KMS-11 (cell line): ENCODE measurements around the gene UMODL1.

ENCODE experiments used
- H2AFZ ChIP-seq: fragments of 200-600 bp; sonication (generic); 2 replicates; pipeline ENCODE4 v1.6.1; 2016; ENCODE audit warnings: antibody characterized with exemption, mixed run types, low read depth
- H3K27ac ChIP-seq: fragments of 200-600 bp; sonication (generic); 2 replicates; pipeline ENCODE4 v1.6.1; 2016; ENCODE audit warnings: mild to moderate bottlenecking, mixed run types
- H3K27me3 ChIP-seq: fragments of 200-600 bp; sonication (generic); 2 replicates; pipeline ENCODE4 v1.6.1; 2017; ENCODE audit warnings: mild to moderate bottlenecking, low read depth, mixed run types, moderate library complexity; ENCODE audit not compliant: insufficient read depth
- H3K36me3 ChIP-seq: fragments of 200-600 bp; sonication (generic); 2 replicates; pipeline ENCODE4 v1.6.1; 2017; ENCODE audit warnings: mild to moderate bottlenecking, mixed run types; ENCODE audit not compliant: insufficient read depth
- H3K4me1 ChIP-seq: fragments of 200-600 bp; sonication (generic); 2 replicates; pipeline ENCODE4 v1.6.1; 2016; ENCODE audit warnings: mild to moderate bottlenecking, low read depth, mixed run types; ENCODE audit not compliant: poor library complexity, severe bottlenecking
- H3K4me2 ChIP-seq: fragments of 200-600 bp; sonication (generic); 2 replicates; pipeline ENCODE4 v1.7.0; 2016; ENCODE audit warnings: mild to moderate bottlenecking, mixed run types
- H3K4me3 ChIP-seq: fragments of 200-600 bp; sonication (generic); IDR thresholded peaks from 2 replicates; pipeline ENCODE4 v1.6.1; 2017; ENCODE audit warnings: low read depth, low read length, mixed read lengths; ENCODE audit not compliant: insufficient read depth
- H3K79me2 ChIP-seq: fragments of 200-600 bp; sonication (generic); 2 replicates; pipeline ENCODE4 v1.6.1; 2016; ENCODE audit warnings: low read depth, mixed run types; ENCODE audit not compliant: insufficient read depth
- H3K9ac ChIP-seq: fragments of 200-600 bp; sonication (generic); 2 replicates; pipeline ENCODE4 v1.6.1; 2016; ENCODE audit warnings: mild to moderate bottlenecking, mixed run types
- H4K20me1 ChIP-seq: fragments of 200-600 bp; sonication (generic); 2 replicates; pipeline ENCODE4 v1.6.1; 2016; ENCODE audit warnings: mild to moderate bottlenecking, mixed run types; ENCODE audit not compliant: insufficient read depth
- CTCF ChIP-seq: fragments of 200-600 bp; sonication (generic); conservative IDR thresholded peaks from 2 replicates; pipeline ENCODE4 v1.6.1; 2017; ENCODE audit warnings: low read depth, mild to moderate bottlenecking, antibody characterized with exemption, low read length, moderate library complexity, mixed read lengths

Gene UMODL1

GRCh38 chr21:42121794-42122193 lies 50.7 kb downstream of the UMODL1 start:
- Histone ChIP-seq H3K4me1 (peaks cover 52% of the 10 kb centered on the region), H3K4me3 (no peak overlapping the region), H3K4me2 (no peak overlapping the region)

GRCh38 chr21:42122398-42122797 lies 51.3 kb downstream of the UMODL1 start:
- no peaks in the 10 kb centered on the region for H4K20me1 ChIP-seq
- no peak overlapping the region for H3K4me2 ChIP-seq
- H3K27ac ChIP-seq = no peak overlapping the region
- H3K4me3 ChIP-seq = no peak overlapping the region
- H2AFZ ChIP-seq = no peak overlapping the region
- no peak for TF ChIP-seq CTCF
- H3K27me3 ChIP-seq = no peaks in the 10 kb centered on the region; the same call in 1 of the 2 replicates
- no peaks in the 10 kb centered on the region for H3K36me3 ChIP-seq
- H3K79me2 ChIP-seq = no peaks in the 10 kb centered on the region
- no peak overlapping the region for H3K9ac ChIP-seq
- peaks cover 45% of the 10 kb centered on the region for H3K4me1 ChIP-seq

More at GRCh38 chr21:42121794-42122193, 50.7 kb downstream of the UMODL1 start:
- TF ChIP-seq CTCF = no peak
- Histone ChIP-seq H3K27ac (no peak overlapping the region), H3K79me2 (no peaks in the 10 kb centered on the region), H3K36me3 (no peaks in the 10 kb centered on the region), H4K20me1 (no peaks in the 10 kb centered on the region), H2AFZ (no peak overlapping the region), H3K27me3 (no peaks in the 10 kb centered on the region; the same call in 1 of the 2 replicates), H3K9ac (no peak overlapping the region)

- no peak overlapping the region for H2AFZ ChIP-seq
- H3K36me3 ChIP-seq = no peaks in the 10 kb centered on the region
- TF ChIP-seq CTCF = no peak
- no peaks in the 10 kb centered on the region for H4K20me1 ChIP-seq
- no peaks in the 10 kb centered on the region for H3K79me2 ChIP-seq
- peaks cover 41% of the 10 kb centered on the region for H3K4me1 ChIP-seq
- H3K9ac ChIP-seq = no peak overlapping the region
- no peak overlapping the region for H3K27ac ChIP-seq
- no peak overlapping the region for H3K4me2 ChIP-seq
- peaks cover under 1% of the 10 kb centered on the region; the same call in 1 of the 2 replicates for H3K27me3 ChIP-seq
- no peak overlapping the region for H3K4me3 ChIP-seq
Observed at GRCh38 chr21:42122808-42123207, 51.7 kb downstream of the UMODL1 start.

- Histone ChIP-seq H3K79me2 (no peaks in the 10 kb centered on the region), H3K4me2 (no peak overlapping the region), H3K4me1 (peaks cover 36% of the 10 kb centered on the region), H3K27me3 (peaks cover 6% of the 10 kb centered on the region; the same call in 1 of the 2 replicates), H3K27ac (no peak overlapping the region), H4K20me1 (no peaks in the 10 kb centered on the region), H3K9ac (no peak overlapping the region), H2AFZ (no peak overlapping the region), H3K36me3 (no peaks in the 10 kb centered on the region), H3K4me3 (no peak overlapping the region)
- TF ChIP-seq CTCF = no peak
Observed at GRCh38 chr21:42123219-42123908, 52.2 kb downstream of the UMODL1 start.
